H9 (cell line): ENCODE data around the gene RPS27A. TPM values are rescaled to one million over a fixed set of nuclear protein-coding genes. Genes with fewer than 3 reads are reported as not detected.
A peak's percentile ranks its signal among the peaks of the same experiment; 100 is the strongest.

ENCODE experiments used
- DNase-seq: peaks from one replicate; pipeline ENCODE4 v3.0.0-alpha.2; 2017
- H2AFZ ChIP-seq: one replicate; pipeline ENCODE4 v1.6.1; 2013; ENCODE audit warnings: mild to moderate bottlenecking, low read length, control low read depth, moderate library complexity
- H2AK5ac ChIP-seq: 2 replicates; pipeline ENCODE4 v1.6.1; 2013; ENCODE audit warnings: low read length, control low read depth, mixed read lengths; ENCODE audit not compliant: insufficient read length
- H2BK120ac ChIP-seq: one replicate; pipeline ENCODE4 v1.6.1; 2013; ENCODE audit warnings: low read depth, mild to moderate bottlenecking, low read length, control low read depth, inconsistent platforms; ENCODE audit not compliant: poor library complexity, severe bottlenecking
- H2BK12ac ChIP-seq: 2 replicates; pipeline ENCODE4 v1.6.1; 2013; ENCODE audit warnings: low read length, control low read depth, mixed read lengths, low read depth; ENCODE audit not compliant: insufficient read length
- H2BK15ac ChIP-seq: 2 replicates; pipeline ENCODE4 v1.6.1; 2013; ENCODE audit warnings: low read depth, low read length, control low read depth
- H2BK20ac ChIP-seq: one replicate; pipeline ENCODE4 v1.6.1; 2013; ENCODE audit warnings: low read depth, mild to moderate bottlenecking, low read length, control low read depth, inconsistent platforms; ENCODE audit not compliant: poor library complexity, severe bottlenecking
- H2BK5ac ChIP-seq: 2 replicates; pipeline ENCODE4 v1.6.1; 2013; ENCODE audit warnings: low read length, control low read depth, mixed read lengths; ENCODE audit not compliant: insufficient read length
- H3K14ac ChIP-seq: 2 replicates; pipeline ENCODE4 v1.6.1; 2013; ENCODE audit warnings: low read length, control low read depth; ENCODE audit not compliant: insufficient read depth
- H3K18ac ChIP-seq: 2 replicates; pipeline ENCODE4 v1.6.1; 2013; ENCODE audit warnings: low read depth, mild to moderate bottlenecking, mixed read lengths, low read length, control low read depth; ENCODE audit not compliant: insufficient read length
- H3K23ac ChIP-seq: 2 replicates; pipeline ENCODE4 v1.6.1; 2013; ENCODE audit warnings: low read length, control low read depth, mixed read lengths, low read depth; ENCODE audit not compliant: insufficient read length
- H3K23me2 ChIP-seq: 2 replicates; pipeline ENCODE4 v1.6.1; 2013; ENCODE audit warnings: low read depth, mild to moderate bottlenecking, mixed read lengths, low read length, control low read depth; ENCODE audit not compliant: insufficient read length, poor library complexity, severe bottlenecking
- H3K27ac ChIP-seq: 2 replicates; pipeline ENCODE4 v1.5.1; 2013; ENCODE audit warnings: low read length, control low read depth, mixed read lengths, low read depth; ENCODE audit not compliant: insufficient read length
- H3K27me3 ChIP-seq: 2 replicates; pipeline ENCODE4 v1.6.1; 2013; ENCODE audit warnings: low read length, control low read depth, inconsistent platforms; ENCODE audit not compliant: insufficient read depth
- H3K4ac ChIP-seq: 2 replicates; pipeline ENCODE4 v1.6.1; 2013; ENCODE audit warnings: low read depth, mild to moderate bottlenecking, control low read depth, inconsistent platforms, low read length, moderate library complexity
- H3K4me1 ChIP-seq: 2 replicates; pipeline ENCODE4 v1.6.1; 2013; ENCODE audit warnings: low read length, control low read depth, inconsistent platforms; ENCODE audit not compliant: insufficient read depth
- H3K4me2 ChIP-seq: 2 replicates; pipeline ENCODE4 v1.6.1; 2013; ENCODE audit warnings: low read length, control low read depth, mixed read lengths; ENCODE audit not compliant: insufficient read length, insufficient read depth
- H3K56ac ChIP-seq: 2 replicates; pipeline ENCODE4 v1.6.1; 2013; ENCODE audit warnings: low read depth, mild to moderate bottlenecking, mixed read lengths, low read length, control low read depth; ENCODE audit not compliant: insufficient read length
- H3K79me1 ChIP-seq: 2 replicates; pipeline ENCODE4 v1.6.1; 2013; ENCODE audit warnings: low read depth, mild to moderate bottlenecking, moderate library complexity, low read length, control low read depth, inconsistent platforms; ENCODE audit not compliant: insufficient read depth, poor library complexity, severe bottlenecking
- H3K79me2 ChIP-seq: 2 replicates; pipeline ENCODE4 v1.6.1; 2013; ENCODE audit warnings: low read length, control low read depth, inconsistent platforms; ENCODE audit not compliant: insufficient read depth
- H3K9ac ChIP-seq: 2 replicates; pipeline ENCODE4 v1.6.1; 2013; ENCODE audit warnings: low read length, control low read depth, mixed read lengths; ENCODE audit not compliant: insufficient read length; ENCODE audit errors: extremely low read depth
- H3K9me3 ChIP-seq: one replicate; pipeline ENCODE4 v1.6.1; 2013; ENCODE audit warnings: low read depth, low read length, inconsistent platforms; ENCODE audit not compliant: control insufficient read depth
- H3T11ph ChIP-seq: one replicate; pipeline ENCODE4 v1.6.1; 2013; ENCODE audit warnings: mild to moderate bottlenecking, low read length, control low read depth, inconsistent platforms
- H4K20me1 ChIP-seq: one replicate; pipeline ENCODE4 v1.6.1; 2013; ENCODE audit not compliant: control insufficient read depth, insufficient read length, insufficient read depth
- H4K5ac ChIP-seq: 2 replicates; pipeline ENCODE4 v1.6.1; 2013; ENCODE audit warnings: low read depth, mild to moderate bottlenecking, mixed read lengths, low read length, control low read depth; ENCODE audit not compliant: insufficient read length
- H4K8ac ChIP-seq: replicated peaks from 2 replicates; pipeline ENCODE4 v1.6.1; 2013; ENCODE audit warnings: low read length, control low read depth, mixed read lengths, low read depth; ENCODE audit not compliant: insufficient read length
- H4K91ac ChIP-seq: 2 replicates; pipeline ENCODE4 v1.6.1; 2013; ENCODE audit warnings: low read depth, mild to moderate bottlenecking, moderate library complexity, mixed read lengths, low read length, control low read depth; ENCODE audit not compliant: insufficient read length
- H3K27ac Mint-ChIP-seq, 3 experiments: 2 replicates in 2 of 3; 3 replicates in 1 of 3; pipeline ENCODE4 v1.8.0; 2020 to 2021; ENCODE audit warnings: mixed read lengths in 3 of 3, mild to moderate bottlenecking in 1 of 3, moderate library complexity in 1 of 3
- H3K27me3 Mint-ChIP-seq: 2 replicates; pipeline ENCODE4 v1.8.0; 2021; ENCODE audit warnings: low read depth, mild to moderate bottlenecking, moderate library complexity, mixed read lengths
- H3K36me3 Mint-ChIP-seq, 3 experiments: 2 replicates in 2 of 3; 3 replicates in 1 of 3; pipeline ENCODE4 v1.8.0; 2020 to 2021; ENCODE audit warnings: low read depth in 3 of 3, mixed read lengths in 3 of 3; ENCODE audit not compliant: insufficient read depth in 1 of 3
- H3K4me1 Mint-ChIP-seq, 2 experiments: 2 replicates each; pipeline ENCODE4 v1.8.0; 2020; ENCODE audit warnings: mixed read lengths in 2 of 2
- H3K4me3 Mint-ChIP-seq, 2 experiments: 2 replicates in 1 of 2; 3 replicates in 1 of 2; pipeline ENCODE4 v1.8.0; 2020 to 2021; ENCODE audit warnings: mild to moderate bottlenecking in 2 of 2, mixed read lengths in 2 of 2, moderate library complexity in 1 of 2
- H3K9me3 Mint-ChIP-seq, 2 experiments: 2 replicates in 1 of 2; 3 replicates in 1 of 2; pipeline ENCODE4 v1.8.0; 2020; ENCODE audit warnings: mild to moderate bottlenecking in 2 of 2, mixed read lengths in 2 of 2, moderate library complexity in 1 of 2
- CTCF ChIP-seq: fragments of 200-600 bp; sonication (generic); conservative IDR thresholded peaks from 3 replicates; pipeline ENCODE4 v1.8.0; 2021; ENCODE audit warnings: antibody characterized with exemption, mild to moderate bottlenecking
- WGBS: extraction: QIAGEN DNeasy Blood & Tissue Kit; methylation state at CpG from one replicate; pipeline ENCODE4 v1.1.7; 2013; ENCODE audit warnings: missing lambda C conversion rate, low lambda C conversion rate, mixed read lengths; ENCODE audit not compliant: insufficient read length; ENCODE audit errors: extremely low coverage; 5-methylcytosine and 5-hydroxymethylcytosine counted together
- total RNA-seq: library from RNA; stranded (reverse); gene quantifications from 2 replicates; pipeline ENCODE4 v1.2.1, GENCODE V29; 2021

The RPS27A gene
- total RNA-seq, 1 experiment from 2014 or later = 1,415 TPM

GRCh38 chr2:55282110-55282917 lies 49.8 kb downstream of the RPS27A start:
- Histone ChIP-seq H3K79me2 (no peaks in the 10 kb centered on the region), H2BK15ac (no peak overlapping the region), H2BK120ac (no peak overlapping the region), H3K4ac (no peak overlapping the region), H4K8ac (no peak overlapping the region), H4K5ac (peak overlapping the region; percentile 11), H3K23me2 (peaks cover 8% of the 10 kb centered on the region), H3K23ac (no peak overlapping the region), H4K20me1 (no peaks in the 10 kb centered on the region), H3K9me3 (no peaks in the 10 kb centered on the region), H3K18ac (peak overlapping the region; percentile 83), H2BK20ac (no peak overlapping the region), H3K4me1 (no peaks in the 10 kb centered on the region; the same call in 1 of the 2 replicates), H2BK12ac (no peak overlapping the region), H3K79me1 (no peaks in the 10 kb centered on the region), H3K9ac (peak overlapping the region; percentile 29), H3K14ac (peak overlapping the region; percentile 82), H2AFZ (no peak overlapping the region), H3K27ac (no peak overlapping the region), H2AK5ac (no peak overlapping the region), H3K27me3 (no peaks in the 10 kb centered on the region), H3K4me2 (peak overlapping the region; percentile 71), H2BK5ac (no peak overlapping the region), H3K56ac (no peak overlapping the region), H3T11ph (no peak overlapping the region), H4K91ac (no peak overlapping the region)
- H3K36me3 Mint-ChIP-seq = peaks cover 2 to 15% (median 10%) of the 10 kb centered on the region in 3 experiments
- TF ChIP-seq CTCF = no peak
- peaks cover 47 to 49% of the 10 kb centered on the region in 2 experiments for H3K4me1 Mint-ChIP-seq
- H3K4me3 Mint-ChIP-seq = peak overlapping the region; percentile 72 to 89
- DNase-seq = peak; percentile 75
- H3K9me3 Mint-ChIP-seq = no peaks in the 10 kb centered on the region
- H3K27ac Mint-ChIP-seq = peak overlapping the region; percentile 95 to 98 (median 96)
- no CpG with 5 or more reads among the region's 60 CpGs for WGBS
- no peaks in the 10 kb centered on the region for H3K27me3 Mint-ChIP-seq
